Measurements from ENCODE around the gene ARRDC4.

DNA sequence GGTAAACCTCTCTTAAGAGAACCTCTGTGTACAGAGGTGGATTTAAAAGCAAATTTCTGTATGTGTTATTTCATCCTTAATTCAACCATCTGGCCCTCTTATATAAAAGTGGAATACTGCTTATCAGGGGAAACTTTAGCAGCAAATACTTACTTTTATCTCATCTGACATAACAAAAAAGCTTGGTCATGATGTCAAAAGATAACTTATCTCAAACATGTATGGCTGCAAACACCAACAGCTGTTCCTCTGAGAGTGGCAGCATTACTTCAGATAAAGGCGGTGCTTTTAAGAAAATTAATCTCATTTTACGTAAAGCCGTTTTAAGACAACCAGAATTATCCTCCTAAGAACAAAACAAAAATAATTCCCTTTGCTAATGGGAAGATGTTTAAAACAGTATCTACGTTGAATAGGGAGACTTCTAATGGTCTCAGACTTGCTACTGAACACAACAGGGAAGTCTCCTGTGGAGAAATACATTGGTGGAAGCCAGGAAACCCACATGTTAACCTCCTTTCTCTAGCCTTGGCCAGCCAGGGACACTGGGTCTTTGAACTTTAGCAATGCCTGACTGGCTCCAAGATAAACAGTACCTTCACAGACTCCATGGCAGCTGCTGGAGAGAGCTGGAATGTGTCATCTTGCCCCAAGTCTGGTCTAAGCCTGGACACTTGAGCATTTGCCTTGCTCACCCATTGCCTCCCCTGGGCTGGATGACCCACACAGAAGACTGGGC lies 18.1 kb downstream of the ARRDC4 start:
- no peak for TF ChIP-seq POLR2A (IDR thresholded peaks at IDR 0.05)
- TF ChIP-seq, protein P1, sequence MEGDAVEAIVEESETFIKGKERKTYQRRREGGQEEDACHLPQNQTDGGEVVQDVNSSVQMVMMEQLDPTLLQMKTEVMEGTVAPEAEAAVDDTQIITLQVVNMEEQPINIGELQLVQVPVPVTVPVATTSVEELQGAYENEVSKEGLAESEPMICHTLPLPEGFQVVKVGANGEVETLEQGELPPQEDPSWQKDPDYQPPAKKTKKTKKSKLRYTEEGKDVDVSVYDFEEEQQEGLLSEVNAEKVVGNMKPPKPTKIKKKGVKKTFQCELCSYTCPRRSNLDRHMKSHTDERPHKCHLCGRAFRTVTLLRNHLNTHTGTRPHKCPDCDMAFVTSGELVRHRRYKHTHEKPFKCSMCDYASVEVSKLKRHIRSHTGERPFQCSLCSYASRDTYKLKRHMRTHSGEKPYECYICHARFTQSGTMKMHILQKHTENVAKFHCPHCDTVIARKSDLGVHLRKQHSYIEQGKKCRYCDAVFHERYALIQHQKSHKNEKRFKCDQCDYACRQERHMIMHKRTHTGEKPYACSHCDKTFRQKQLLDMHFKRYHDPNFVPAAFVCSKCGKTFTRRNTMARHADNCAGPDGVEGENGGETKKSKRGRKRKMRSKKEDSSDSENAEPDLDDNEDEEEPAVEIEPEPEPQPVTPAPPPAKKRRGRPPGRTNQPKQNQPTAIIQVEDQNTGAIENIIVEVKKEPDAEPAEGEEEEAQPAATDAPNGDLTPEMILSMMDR (IDR thresholded peaks at IDR 0.05): no peak
